Stimulated activated CD4-positive, alpha-beta T cell treated with anti-CD3 and anti-CD28 coated beads, TNF-alpha, amount 100 ng/mL, for 1 hour (primary cell): Measurements from ENCODE around the gene RGPD6.
"Not testable (repeated sequence)": the region's sequence is repeated elsewhere in the genome, so short reads cannot be mapped to it uniquely, and the experiment has no call there.

Experiments used
- DNase-seq, 3 donors: peaks; one replicate each; pipeline ENCODE4 v3.0.0-alpha.2; 2020; ENCODE audit warnings: low read depth in 3 of 3, low spot score in 1 of 3

The RGPD6 gene

DNA sequence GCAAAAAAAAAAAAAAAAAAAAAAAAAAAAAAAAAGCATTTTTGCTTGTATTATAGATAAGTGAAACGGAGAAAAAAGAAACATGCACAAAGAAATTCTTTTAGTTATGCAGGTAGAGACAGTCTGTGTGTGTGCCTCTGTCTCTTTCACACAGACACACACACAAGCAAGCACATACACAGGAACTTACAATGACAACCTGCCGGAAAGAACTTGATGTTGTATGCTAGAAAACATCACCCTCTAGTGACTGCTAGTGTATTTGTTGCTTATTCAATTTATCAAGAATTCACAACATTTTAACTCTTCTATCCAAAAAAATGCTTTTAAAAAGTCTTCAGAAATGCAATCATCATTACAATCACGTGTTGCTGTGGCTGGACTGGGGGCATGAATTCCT is 95.8 kb downstream of the RGPD6 start:
- DNase-seq = not testable (repeated sequence)

GRCh38 chr2:110480084-110480483 is 96.9 kb downstream of the RGPD6 start:
- DNase-seq = not testable (repeated sequence)

- not testable (repeated sequence) for DNase-seq
These were observed 99.7 kb downstream of the RGPD6 start for GRCh38 chr2:110477370-110477769.

DNA sequence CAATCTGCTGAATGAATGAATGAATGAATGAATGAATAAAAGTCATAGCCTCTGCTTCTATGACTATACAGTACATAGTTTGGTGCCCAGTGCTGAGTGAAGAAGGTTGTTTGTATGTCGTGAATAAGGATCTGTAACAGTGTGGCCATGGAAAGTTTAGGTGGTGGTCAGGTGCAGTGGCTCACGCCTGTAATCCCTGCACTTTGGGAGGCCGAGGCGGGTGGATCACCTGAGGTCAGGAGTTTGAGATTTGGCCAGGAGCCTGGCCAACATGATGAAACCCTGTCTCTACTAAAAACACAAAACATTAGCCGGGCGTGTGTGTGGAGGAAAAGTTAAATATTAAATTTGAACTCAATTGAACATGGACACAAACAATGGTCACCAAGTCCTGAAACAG is 100.1 kb downstream of the RGPD6 start:
- not testable (repeated sequence) for DNase-seq

GRCh38 chr2:110475627-110476359 is 101.2 kb downstream of the RGPD6 start:
- not testable (repeated sequence) for DNase-seq

DNA sequence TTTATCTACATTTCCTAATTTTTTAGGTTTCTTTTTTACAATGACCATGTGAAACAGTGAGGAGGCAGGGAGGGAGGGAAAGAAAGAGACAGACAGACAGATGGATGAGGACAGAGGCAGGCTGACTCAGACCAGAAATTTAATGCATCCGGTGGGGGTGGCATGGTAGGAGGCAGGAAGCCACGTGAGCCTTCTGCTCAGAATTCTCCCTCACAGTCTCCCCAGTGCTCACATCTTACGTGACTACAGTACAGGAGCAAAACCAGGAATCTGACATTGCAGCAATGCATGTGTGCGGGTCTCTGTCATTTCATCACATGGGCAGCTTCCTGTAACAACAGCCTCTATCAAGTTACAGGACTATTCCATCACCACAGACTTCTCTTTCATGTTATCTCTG is 102.1 kb downstream of the RGPD6 start:
- DNase-seq = not testable (repeated sequence)

DNA sequence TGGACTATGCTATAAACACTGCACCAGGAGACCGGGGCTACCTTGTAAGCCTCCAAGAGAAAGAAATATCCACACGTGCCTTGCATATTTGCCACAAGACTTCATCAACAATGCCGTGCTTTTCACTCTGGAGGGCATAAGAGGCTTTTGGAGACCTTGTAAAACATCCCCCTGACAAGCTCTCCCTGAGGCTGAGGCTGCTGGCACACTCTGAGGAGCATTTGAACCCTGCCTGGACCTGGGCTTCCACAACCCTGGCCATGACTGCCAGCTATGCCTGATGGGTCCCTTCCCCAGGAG is 104.0 kb downstream of the RGPD6 start:
- not testable (repeated sequence) for DNase-seq

GRCh38 chr2:110472171-110473058 is 104.6 kb downstream of the RGPD6 start, which contains the start of gene LIMS4:
Gene LIMS4 (minus strand): TSS chr2:110472816. CDS start chr2:110472778, 38 bp downstream.
- DNase-seq = not testable (repeated sequence)

DNA sequence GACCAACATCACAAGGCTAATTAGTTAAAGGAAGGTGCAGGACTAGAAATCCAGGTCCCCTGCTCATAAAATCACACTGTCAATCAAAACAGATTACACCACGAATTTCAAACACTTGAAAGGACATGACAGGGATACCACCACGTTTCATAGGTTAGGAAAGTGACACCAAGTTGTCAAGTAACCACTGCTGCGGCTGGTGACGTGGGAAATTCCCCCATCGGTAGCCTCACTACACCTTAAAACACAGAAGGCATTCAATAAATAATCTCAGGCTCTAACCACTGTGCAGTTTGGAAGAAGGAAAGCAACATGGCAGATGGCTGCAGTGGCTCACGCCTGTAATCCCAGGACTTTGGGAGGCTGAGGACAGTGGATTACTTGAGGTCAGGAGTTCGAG is 108.1 kb downstream of the RGPD6 start:
- not testable (repeated sequence) for DNase-seq

DNA sequence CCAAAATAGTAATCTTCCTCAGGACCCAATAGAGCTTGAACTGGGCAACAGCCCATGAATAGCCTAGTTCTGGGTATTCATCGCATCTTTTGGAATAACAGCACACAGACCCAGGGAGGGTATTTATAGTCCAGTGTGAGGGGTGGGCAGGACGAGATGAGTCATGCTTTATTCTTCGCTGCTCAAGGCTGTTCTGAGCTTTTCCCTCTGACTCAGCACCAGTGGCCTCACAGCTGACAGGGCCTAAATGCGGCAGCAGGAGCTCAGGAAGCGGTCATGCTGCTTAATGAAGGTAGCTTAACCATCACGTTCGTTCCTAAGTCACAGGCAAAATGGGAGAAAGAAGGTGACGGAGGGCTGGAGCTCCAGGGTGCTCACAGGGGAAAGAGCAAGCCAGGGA is 111.7 kb downstream of the RGPD6 start:
- not testable (repeated sequence) for DNase-seq
